Activated T-helper 1 cell treated with anti-CD3 and anti-CD28 coated beads, Interleukin-2, amount 50 U/mL, for 16 hours (primary cell): ENCODE data around the gene TMEM132D.

Source experiments
- DNase-seq, 2 donors: peaks; one replicate each; pipeline ENCODE4 v3.0.0-alpha.2; 2020; ENCODE audit warnings: low read depth in 1 of 2, low spot score in 1 of 2

The TMEM132D gene

DNA sequence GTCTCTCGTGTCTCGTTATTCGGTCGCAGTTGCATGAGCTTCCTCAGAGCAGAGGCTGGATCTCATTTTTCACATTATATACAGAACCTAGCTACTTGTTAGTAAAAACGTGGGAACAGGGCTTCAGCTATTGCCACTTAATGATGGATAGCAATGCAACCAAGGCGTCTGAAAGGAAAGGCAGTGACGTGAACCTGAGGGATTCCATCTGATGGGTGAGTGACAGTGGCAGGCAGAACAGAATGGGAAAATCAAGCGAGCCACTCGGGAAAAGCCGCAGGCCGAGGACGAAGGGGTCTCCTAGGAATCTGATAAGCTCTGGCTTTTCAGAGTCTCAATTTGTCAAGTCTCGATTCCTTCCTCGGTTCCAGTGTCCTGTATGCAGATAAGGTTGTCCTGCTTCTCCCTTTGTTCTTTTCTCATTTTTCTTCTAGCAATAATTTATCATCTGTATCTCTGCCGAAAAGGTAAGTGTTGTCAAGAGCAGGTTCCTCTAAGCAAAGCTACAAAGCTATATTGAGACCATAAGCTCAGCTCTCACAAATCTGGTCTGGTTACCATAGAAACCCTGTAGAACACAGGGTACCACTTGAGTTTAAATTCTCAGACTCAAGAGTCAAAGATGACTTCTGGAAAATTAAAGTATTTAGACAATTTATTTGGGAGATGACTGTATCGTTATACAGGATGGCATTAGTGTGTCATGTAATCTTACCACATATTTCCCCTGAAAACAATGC, 633.9 kb downstream of the TMEM132D start:
- DNase-seq, result no peak

- DNase-seq, result no peak
Observed at GRCh38 chr12:129258781-129259318, 645.0 kb downstream of the TMEM132D start.

DNA sequence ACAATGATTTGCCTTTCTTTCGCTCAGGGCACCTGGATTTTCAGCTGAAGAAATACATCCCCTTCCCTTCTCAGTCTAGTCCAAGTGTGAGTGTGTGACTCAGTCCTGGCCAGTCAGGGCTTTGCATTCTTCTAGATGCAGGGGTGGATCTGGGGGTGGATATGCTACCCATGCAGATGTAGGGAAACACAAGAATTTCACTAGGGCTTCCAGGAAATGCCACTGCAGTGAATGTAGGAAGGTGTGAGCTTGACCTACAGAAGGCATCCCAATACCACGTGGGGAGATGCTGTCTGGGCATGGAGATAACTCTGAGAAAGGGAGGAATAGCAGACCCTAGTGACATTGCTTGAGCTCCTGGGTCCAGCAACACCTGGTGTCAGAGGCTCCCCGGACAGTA, 646.3 kb downstream of the TMEM132D start:
- DNase-seq, result no peak

GRCh38 chr12:129246630-129247029, 657.2 kb downstream of the TMEM132D start:
- no peak for DNase-seq

- DNase-seq, result no peak
Observed at GRCh38 chr12:129245769-129246168, 658.1 kb downstream of the TMEM132D start.

- DNase-seq, result no peak
Observed at GRCh38 chr12:129241852-129242251, 662.0 kb downstream of the TMEM132D start.

DNA sequence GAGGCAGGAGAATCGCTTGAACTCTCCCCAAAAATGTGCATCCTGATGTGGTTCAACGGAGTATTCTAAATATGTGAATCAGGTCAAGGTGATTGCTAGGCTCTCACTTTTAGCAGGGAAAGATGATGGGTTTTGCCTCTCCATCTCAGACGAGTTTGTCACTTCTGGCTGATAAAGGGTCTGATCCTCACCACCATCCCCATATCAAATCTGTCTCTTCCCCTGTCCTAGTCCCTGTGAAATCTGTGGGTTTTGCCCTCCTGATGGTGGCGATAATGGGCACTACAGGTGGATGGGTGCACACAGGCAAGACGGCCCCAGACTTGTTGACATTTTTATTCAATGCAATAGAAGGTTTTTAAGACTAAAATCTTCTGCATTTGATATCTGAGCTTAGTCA, 665.9 kb downstream of the TMEM132D start:
- DNase-seq, result no peak

DNA sequence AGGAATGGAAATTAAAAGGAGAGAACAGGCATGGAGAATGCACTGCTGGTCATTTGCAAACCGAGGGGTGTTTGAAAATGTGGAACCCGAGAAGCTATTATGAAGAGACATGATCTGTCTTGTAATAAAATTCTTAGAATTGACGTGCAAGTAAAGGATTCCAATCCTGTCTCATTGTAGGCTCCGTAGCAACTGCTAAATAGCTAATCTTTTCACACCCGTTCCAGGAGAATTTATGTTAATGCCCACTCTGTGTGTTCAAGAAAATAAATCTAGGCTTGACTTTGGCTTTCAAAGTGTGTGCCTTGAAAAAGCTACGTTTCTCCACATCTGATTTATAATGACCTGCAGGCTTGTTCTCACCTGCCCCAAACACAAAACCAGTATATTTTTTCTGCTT, 669.6 kb downstream of the TMEM132D start:
- DNase-seq, result no peak

GRCh38 chr12:129231491-129231890, 672.3 kb downstream of the TMEM132D start:
- DNase-seq, result no peak

- DNase-seq, result no peak
Observed at GRCh38 chr12:129230995-129231394, 672.8 kb downstream of the TMEM132D start.

- no peak for DNase-seq
Observed at GRCh38 chr12:129226851-129227250, 677.0 kb downstream of the TMEM132D start.

- DNase-seq, result no peak
Observed at GRCh38 chr12:129226005-129226404, 677.8 kb downstream of the TMEM132D start.

DNA sequence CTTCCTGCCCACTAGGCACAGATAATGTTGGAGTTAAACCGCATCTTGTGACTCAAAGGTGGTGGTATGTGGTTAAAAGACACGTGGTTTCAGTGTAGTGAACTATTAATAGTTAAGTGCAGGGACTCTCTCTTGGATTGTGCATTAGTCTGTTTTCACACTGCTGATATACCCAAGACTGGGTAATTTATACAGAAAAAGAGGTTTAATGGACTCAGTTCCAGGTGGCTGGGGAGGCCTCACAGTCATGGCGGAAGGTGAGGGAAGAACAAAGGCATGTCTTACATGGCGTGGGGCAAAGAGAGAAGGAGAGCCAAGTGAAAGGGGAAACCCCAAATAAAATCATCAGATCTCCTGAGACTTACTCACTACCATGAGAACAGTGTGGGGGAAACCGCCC, 688.3 kb downstream of the TMEM132D start:
- no peak for DNase-seq

- DNase-seq, result no peak
Observed at GRCh38 chr12:129213551-129213950, 690.3 kb downstream of the TMEM132D start.

DNA sequence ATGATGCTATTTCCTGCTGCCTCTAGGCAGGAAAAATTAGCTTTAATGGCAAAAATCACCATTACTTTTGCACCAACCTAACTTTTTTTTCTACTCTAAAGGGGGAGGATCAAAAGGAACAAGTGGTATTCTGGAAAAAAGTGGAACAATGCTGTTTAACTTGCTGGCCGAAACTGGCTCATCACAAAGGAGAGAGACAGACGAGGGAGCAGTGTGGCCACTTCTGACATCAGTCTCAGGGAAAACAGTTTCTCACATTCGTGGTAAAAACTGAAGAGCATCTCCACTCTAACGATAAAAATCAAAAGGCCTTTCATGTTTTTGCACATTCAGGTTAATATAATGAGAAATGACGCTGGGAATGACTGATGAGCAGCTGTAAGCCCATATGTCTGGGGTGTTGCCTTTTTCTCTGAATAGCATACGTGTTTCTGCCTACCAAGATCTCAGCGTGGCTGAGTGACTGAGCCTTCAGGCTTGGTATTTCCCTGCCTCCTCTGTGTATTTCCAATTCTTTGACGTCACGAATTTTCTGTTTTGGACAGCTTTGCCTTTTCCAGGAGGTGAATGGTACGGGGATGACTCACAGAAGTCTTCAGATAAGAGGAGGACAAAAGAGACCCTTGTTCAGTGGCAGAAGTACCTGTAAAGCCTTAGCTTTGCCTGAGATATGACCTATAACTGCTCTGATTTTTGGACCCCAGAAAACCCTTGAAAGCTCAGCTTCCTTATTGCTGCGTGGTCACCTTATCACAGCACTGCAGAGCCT, 691.8 kb downstream of the TMEM132D start:
- DNase-seq, result no peak

GRCh38 chr12:129208566-129208965, 695.3 kb downstream of the TMEM132D start:
- no peak for DNase-seq

GRCh38 chr12:129207084-129207483, 696.7 kb downstream of the TMEM132D start:
- DNase-seq, result no peak

DNA sequence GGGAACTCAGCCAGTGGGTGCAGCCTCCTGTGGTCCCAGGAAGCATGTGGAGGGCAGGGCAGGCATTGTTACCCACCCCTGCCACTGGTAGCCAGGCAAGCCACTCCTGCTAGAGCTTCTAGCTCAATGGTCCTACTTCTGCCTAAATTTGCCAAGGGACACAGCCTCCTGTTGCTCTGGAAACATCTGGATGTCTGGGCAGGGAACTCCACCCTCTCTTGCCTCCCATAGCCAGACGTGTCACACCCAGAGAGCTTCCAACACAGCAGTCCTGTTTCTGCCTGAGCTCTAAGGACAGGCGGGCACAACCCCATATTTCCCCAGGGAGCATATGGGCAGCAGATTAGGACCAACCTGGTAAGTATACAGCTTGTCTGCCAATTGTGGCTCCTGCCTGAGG, 700.4 kb downstream of the TMEM132D start:
- DNase-seq, result no peak

DNA sequence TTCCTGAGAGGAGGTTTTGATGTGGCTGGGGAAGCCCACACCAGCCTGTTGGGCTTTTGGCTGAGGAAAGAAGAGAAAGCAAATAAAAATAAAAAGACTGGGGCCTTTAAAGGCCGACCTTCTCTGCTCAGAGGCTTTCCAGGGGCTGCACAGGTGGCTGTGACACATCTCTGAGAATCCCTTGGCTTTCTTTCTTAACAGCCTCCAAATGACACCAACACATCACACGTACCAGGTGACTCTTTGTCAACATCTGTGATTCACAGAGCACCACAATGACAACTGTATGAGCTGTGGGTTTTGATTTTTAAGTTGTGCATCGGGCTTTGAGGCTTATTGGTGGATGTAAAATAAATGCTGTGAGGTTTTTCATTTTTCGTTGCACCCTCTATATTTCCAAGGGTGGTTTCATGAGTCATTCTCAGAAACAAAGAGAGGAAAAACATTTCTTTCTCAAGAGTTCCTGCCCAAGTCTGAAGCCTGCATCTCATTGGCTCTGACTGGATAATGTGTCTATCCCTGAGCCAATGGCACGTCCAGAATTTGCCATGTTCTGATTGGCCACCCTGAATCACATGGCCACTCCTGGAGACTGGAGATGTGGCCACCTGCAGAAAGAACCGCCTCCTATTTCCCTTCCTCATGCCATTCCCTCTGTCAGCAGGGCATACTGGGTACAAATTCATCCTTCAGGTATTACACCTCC, 701.6 kb downstream of the TMEM132D start:
- no peak for DNase-seq

- no peak for DNase-seq
Observed at GRCh38 chr12:129201029-129201428, 702.8 kb downstream of the TMEM132D start.

DNA sequence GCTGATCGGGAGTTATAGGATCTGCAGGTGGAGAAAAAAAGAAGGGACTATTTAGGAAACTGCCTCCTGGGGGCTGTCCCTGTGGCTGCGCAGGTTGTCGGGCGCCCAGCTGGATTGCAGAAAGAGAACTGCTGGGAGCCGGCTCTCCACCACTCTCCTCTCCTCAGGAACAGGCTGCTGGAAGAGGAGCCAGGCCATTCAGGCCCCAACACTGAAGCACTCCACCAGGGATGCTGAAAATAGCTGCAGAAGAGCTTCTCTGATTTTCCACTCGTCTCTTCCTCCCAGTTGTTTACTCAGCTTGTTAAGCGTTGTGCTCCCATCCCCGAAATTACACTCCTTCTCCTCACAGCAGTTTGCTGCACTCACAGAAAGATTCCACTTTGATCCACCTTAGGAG, 703.2 kb downstream of the TMEM132D start:
- DNase-seq, result no peak

DNA sequence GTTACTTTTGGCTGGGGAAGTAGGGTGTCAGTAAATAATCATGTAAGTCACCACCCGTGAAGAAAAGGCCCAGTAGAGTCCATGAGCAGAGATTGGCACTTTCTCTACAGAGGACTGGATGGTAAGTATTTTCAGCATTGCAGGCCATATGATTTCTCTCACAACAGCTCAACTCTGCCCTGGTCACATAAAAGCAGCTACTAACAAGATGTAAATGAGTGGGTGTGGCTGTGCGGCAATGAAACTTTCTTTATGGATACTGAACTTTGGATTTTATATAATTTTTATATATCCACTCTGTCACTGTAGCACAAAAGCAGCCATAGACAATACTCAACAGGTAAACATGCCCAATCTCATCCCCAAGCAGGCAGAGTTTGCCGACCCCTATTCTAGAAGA, 706.9 kb downstream of the TMEM132D start:
- no peak for DNase-seq
